SH-SY5Y (cell line): ENCODE measurements around the gene FN3KRP.

Source experiments
- GATA2 ChIP-seq: IDR thresholded peaks from 2 replicates; pipeline ENCODE4 v1.6.1; 2011; ENCODE audit warnings: mild to moderate bottlenecking, low read depth, low read length
- GATA3 ChIP-seq: IDR thresholded peaks from 2 replicates; pipeline ENCODE4 v1.6.1; 2011; ENCODE audit warnings: low read depth, mild to moderate bottlenecking, low read length, moderate library complexity

- TF ChIP-seq GATA3 (no peak), GATA2 (no peak)
Observed at GRCh38 chr17:82704886-82705285, 11.6 kb upstream of the FN3KRP start.
